Ovary (tissue), 3 donors: ENCODE data around the gene DSC2.

Source experiments
- CTCF ChIP-seq, 3 donors: fragments of 450-650 bp in 2 of 3; fragments of 200-600 bp in 1 of 3; IDR thresholded peaks; one replicate each; pipeline versions ENCODE4 v1.5.1 to v1.8.0; 2016 to 2022; ENCODE audit warnings: antibody characterized with exemption in 3 of 3, mild to moderate bottlenecking in 1 of 3
- EP300 ChIP-seq: sonication (generic); formaldehyde crosslinking; IDR thresholded peaks from one replicate; pipeline ENCODE4 v1.6.1; 2017; ENCODE audit warnings: antibody characterized with exemption
- POLR2A ChIP-seq: fragments of 450-650 bp; IDR thresholded peaks from one replicate; pipeline ENCODE4 v1.6.1; 2017; ENCODE audit warnings: antibody characterized with exemption, mild to moderate bottlenecking, moderate library complexity
- donor health status: DM: no; HTN: no; CAD: no.

DNA sequence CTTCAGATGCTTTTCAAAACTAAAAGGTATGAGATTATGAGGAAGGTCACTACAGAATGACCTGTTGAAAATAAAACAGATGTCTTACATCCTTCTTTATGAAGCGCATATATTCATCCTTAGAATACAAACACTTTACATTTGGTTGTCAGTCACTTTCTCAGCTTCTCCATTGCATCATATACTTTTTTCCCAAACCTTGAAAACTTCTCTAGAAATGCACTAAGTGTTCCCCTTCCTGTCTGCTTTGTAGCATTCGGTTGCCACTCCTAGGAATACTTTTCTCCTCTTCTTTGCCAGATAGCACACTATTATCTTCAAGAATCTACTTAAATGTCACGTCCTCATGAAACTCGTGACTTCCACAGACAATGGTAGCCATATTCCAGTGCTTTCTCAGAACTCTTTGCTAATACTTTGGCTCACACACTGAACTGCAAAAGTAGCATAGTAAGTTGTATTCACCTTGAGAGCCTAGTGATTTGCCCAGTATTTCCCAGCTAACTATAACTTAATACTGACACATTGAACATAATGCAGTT lies 32.8 kb upstream of the DSC2 start:
- TF ChIP-seq CTCF (IDR thresholded peaks at IDR 0.05) = no peak
- no peak for TF ChIP-seq EP300
- TF ChIP-seq POLR2A = no peak
